GM19035 (cell line): ENCODE data around the gene MXRA8.
"Not testable (repeated sequence)": the region's sequence is repeated elsewhere in the genome, so short reads cannot be mapped to it uniquely, and the experiment has no call there.

Experiments
- ATAC-seq: cut with Tn5 transposase; IDR thresholded peaks from one replicate; pipeline ENCODE4 v1.9.1; 2021; ENCODE audit not compliant: unreplicated experiment

Gene MXRA8

GRCh38 chr1:1370771-1371300 is 12.5 kb upstream of the MXRA8 start:
- ATAC-seq, result no peak

- not testable (repeated sequence) for ATAC-seq
Observed at GRCh38 chr1:1370094-1370493, 11.7 kb upstream of the MXRA8 start.

- no peak for ATAC-seq
Observed at GRCh38 chr1:1367315-1367714, 9.0 kb upstream of the MXRA8 start.

GRCh38 chr1:1366699-1367066 is 8.3 kb upstream of the MXRA8 start:
- no peak for ATAC-seq

GRCh38 chr1:1365875-1366698 is 7.7 kb upstream of the MXRA8 start:
- no peak for ATAC-seq

GRCh38 chr1:1364266-1364665 is 5.9 kb upstream of the MXRA8 start:
- no peak for ATAC-seq

GRCh38 chr1:1361982-1362423 is 3.6 kb upstream of the MXRA8 start:
- ATAC-seq, result no peak

GRCh38 chr1:1361233-1361981 is 3.1 kb upstream of the MXRA8 start:
- no peak for ATAC-seq

- no peak for ATAC-seq
Observed at GRCh38 chr1:1360506-1361169, 2.3 kb upstream of the MXRA8 start.

- ATAC-seq, result no peak
Observed at GRCh38 chr1:1359664-1360468, 1.5 kb upstream of the MXRA8 start.

GRCh38 chr1:1359308-1359663 is 931 bp upstream of the MXRA8 start:
- no peak for ATAC-seq

- ATAC-seq, result no peak
Observed at GRCh38 chr1:1357871-1358432, 403 bp downstream of the MXRA8 start.

GRCh38 chr1:1356796-1357401 is 1.5 kb downstream of the MXRA8 start:
- ATAC-seq, result no peak

- no peak for ATAC-seq
Observed at GRCh38 chr1:1356166-1356795, 2.1 kb downstream of the MXRA8 start.

- no peak for ATAC-seq
Observed at GRCh38 chr1:1355416-1355815, 2.9 kb downstream of the MXRA8 start.

GRCh38 chr1:1354271-1355247 is 3.8 kb downstream of the MXRA8 start:
- ATAC-seq, result no peak

GRCh38 chr1:1353389-1354151 is 4.8 kb downstream of the MXRA8 start:
- no peak for ATAC-seq
